HEK293 (cell line): Measurements from ENCODE around the gene GNG7.

ENCODE experiments used
- GFI1B ChIP-seq: fragments of 450-650 bp; formaldehyde crosslinking; IDR thresholded peaks from 2 replicates; pipeline ENCODE4 v1.5.1; 2016; ENCODE audit warnings: missing biosample characterization, missing genetic modification characterization
- KLF1 ChIP-seq: fragments of 450-650 bp; formaldehyde crosslinking; IDR thresholded peaks from 2 replicates; pipeline ENCODE4 v1.5.1; 2016; ENCODE audit warnings: missing biosample characterization, missing genetic modification characterization
- KLF7 ChIP-seq: fragments of 450-650 bp; formaldehyde crosslinking; IDR thresholded peaks from 2 replicates; pipeline ENCODE4 v1.5.1; 2016; ENCODE audit warnings: missing biosample characterization, missing genetic modification characterization, borderline replicate concordance
- PBX3 ChIP-seq: sonication (generic); formaldehyde crosslinking; IDR thresholded peaks from 2 replicates; pipeline ENCODE4 v1.8.1; 2022; ENCODE audit warnings: mild to moderate bottlenecking, moderate library complexity, missing genetic modification reagents
- SCRT1 ChIP-seq: fragments of 450-650 bp; formaldehyde crosslinking; IDR thresholded peaks from 2 replicates; pipeline ENCODE4 v1.5.1; 2016; ENCODE audit warnings: missing biosample characterization, missing genetic modification characterization, borderline replicate concordance
- YY1 ChIP-seq: fragments of 450-650 bp; formaldehyde crosslinking; IDR thresholded peaks from 2 replicates; pipeline ENCODE4 v1.5.1; 2018; ENCODE audit warnings: missing biosample characterization, missing genetic modification characterization
- ZBTB1 ChIP-seq: fragments of 450-650 bp; formaldehyde crosslinking; IDR thresholded peaks from 2 replicates; pipeline ENCODE4 v1.5.1; 2016; ENCODE audit warnings: missing biosample characterization, missing genetic modification characterization
- ZBTB44 ChIP-seq: fragments of 450-650 bp; IDR thresholded peaks from 2 replicates; pipeline ENCODE4 v1.5.1; 2018; ENCODE audit warnings: missing biosample characterization, mild to moderate bottlenecking, missing genetic modification characterization
- ZBTB8A ChIP-seq: fragments of 450-650 bp; formaldehyde crosslinking; IDR thresholded peaks from 2 replicates; pipeline ENCODE4 v1.5.1; 2016; ENCODE audit warnings: missing biosample characterization, missing genetic modification characterization
- ZFP3 ChIP-seq: fragments of 450-650 bp; formaldehyde crosslinking; IDR thresholded peaks from 2 replicates; pipeline ENCODE4 v1.5.1; 2016; ENCODE audit warnings: low read depth, missing biosample characterization, missing genetic modification characterization
- ZFP41 ChIP-seq: fragments of 450-650 bp; formaldehyde crosslinking; IDR thresholded peaks from 2 replicates; pipeline ENCODE4 v1.5.1; 2016; ENCODE audit warnings: missing biosample characterization, missing genetic modification characterization, borderline replicate concordance
- ZIC2 ChIP-seq: fragments of 450-650 bp; formaldehyde crosslinking; IDR thresholded peaks from 2 replicates; pipeline ENCODE4 v1.5.1; 2016; ENCODE audit warnings: missing biosample characterization, missing genetic modification characterization
- ZNF10 ChIP-seq: fragments of 450-650 bp; formaldehyde crosslinking; IDR thresholded peaks from 2 replicates; pipeline ENCODE4 v1.5.1; 2017; ENCODE audit warnings: missing biosample characterization, missing genetic modification characterization
- ZNF133 ChIP-seq: fragments of 450-650 bp; formaldehyde crosslinking; IDR thresholded peaks from 2 replicates; pipeline ENCODE4 v1.5.1; 2016; ENCODE audit warnings: missing biosample characterization, missing genetic modification characterization
- ZNF280C ChIP-seq: fragments of 450-650 bp; formaldehyde crosslinking; IDR thresholded peaks from 2 replicates; pipeline ENCODE4 v1.5.1; 2016; ENCODE audit warnings: missing biosample characterization, missing genetic modification characterization
- ZNF292 ChIP-seq: fragments of 450-650 bp; formaldehyde crosslinking; IDR thresholded peaks from 2 replicates; pipeline ENCODE4 v1.5.1; 2016; ENCODE audit warnings: low read depth, missing biosample characterization, missing genetic modification characterization, borderline replicate concordance
- ZNF324 ChIP-seq: fragments of 450-650 bp; formaldehyde crosslinking; IDR thresholded peaks from 2 replicates; pipeline ENCODE4 v1.5.1; 2016; ENCODE audit warnings: missing biosample characterization, missing genetic modification characterization
- ZNF335 ChIP-seq: fragments of 450-650 bp; formaldehyde crosslinking; conservative IDR thresholded peaks from 2 replicates; pipeline ENCODE4 v1.5.1; 2016; ENCODE audit warnings: missing biosample characterization, missing genetic modification characterization
- ZNF341 ChIP-seq: fragments of 450-650 bp; formaldehyde crosslinking; IDR thresholded peaks from 2 replicates; pipeline ENCODE4; 2016; ENCODE audit warnings: low read depth, missing biosample characterization, missing genetic modification characterization
- ZNF354C ChIP-seq: fragments of 450-650 bp; formaldehyde crosslinking; IDR thresholded peaks from 2 replicates; pipeline ENCODE4 v1.5.1; 2016; ENCODE audit warnings: missing biosample characterization, missing genetic modification characterization, low read depth, borderline replicate concordance
- ZNF416 ChIP-seq: fragments of 450-650 bp; formaldehyde crosslinking; IDR thresholded peaks from 2 replicates; pipeline ENCODE4 v1.5.1; 2016; ENCODE audit warnings: missing biosample characterization, missing genetic modification characterization
- ZNF449 ChIP-seq: fragments of 450-650 bp; formaldehyde crosslinking; IDR thresholded peaks from 2 replicates; pipeline ENCODE4 v1.5.1; 2017; ENCODE audit warnings: missing biosample characterization, mild to moderate bottlenecking, missing genetic modification characterization, moderate library complexity
- ZNF561 ChIP-seq: fragments of 450-650 bp; IDR thresholded peaks from 2 replicates; pipeline ENCODE4 v1.5.1; 2018; ENCODE audit warnings: missing biosample characterization, missing genetic modification characterization, borderline replicate concordance
- ZNF639 ChIP-seq: fragments of 450-650 bp; formaldehyde crosslinking; IDR thresholded peaks from 2 replicates; pipeline ENCODE4 v1.5.1; 2016; ENCODE audit warnings: missing biosample characterization, missing genetic modification characterization
- ZNF843 ChIP-seq: fragments of 450-650 bp; formaldehyde crosslinking; IDR thresholded peaks from 2 replicates; pipeline ENCODE4 v1.5.1; 2016; ENCODE audit warnings: missing biosample characterization, missing genetic modification characterization
- ZSCAN18 ChIP-seq: fragments of 450-650 bp; formaldehyde crosslinking; IDR thresholded peaks from 2 replicates; pipeline ENCODE4 v1.5.1; 2016; ENCODE audit warnings: missing biosample characterization, missing genetic modification characterization
- ZSCAN5A ChIP-seq: fragments of 450-650 bp; formaldehyde crosslinking; IDR thresholded peaks from 2 replicates; pipeline ENCODE4 v1.5.1; 2016; ENCODE audit warnings: missing biosample characterization, missing genetic modification characterization

The GNG7 gene

GRCh38 chr19:2624537-2625091 is 77.9 kb downstream of the GNG7 start (continued):
- no peak for TF ChIP-seq ZNF449 (tag by site-specific recombination)
- no peak for TF ChIP-seq ZSCAN5A (tag by site-specific recombination)
- TF ChIP-seq ZNF280C: no peak
- TF ChIP-seq ZNF843 (tag by site-specific recombination): no peak
- TF ChIP-seq ZNF133: no peak
- no peak for TF ChIP-seq ZNF416 (tag by site-specific recombination)
- TF ChIP-seq KLF7 (tag by site-specific recombination): no peak
- no peak for TF ChIP-seq ZNF354C (tag by site-specific recombination)
- TF ChIP-seq GFI1B (tag by site-specific recombination): no peak
- no peak for TF ChIP-seq ZFP41 (tag by site-specific recombination)
- TF ChIP-seq ZNF292 (tag by site-specific recombination): no peak
- peak; percentile 92 for TF ChIP-seq SCRT1 (tag by site-specific recombination)
- peak; percentile 74 for TF ChIP-seq ZIC2 (tag by site-specific recombination)
- TF ChIP-seq ZNF324: no peak
- TF ChIP-seq ZBTB44 (tag by site-specific recombination): no peak
- TF ChIP-seq PBX3 (CRISPR knock-in tag): no peak
- no peak for TF ChIP-seq ZNF10 (tag by site-specific recombination)
- TF ChIP-seq ZFP3: no peak
- TF ChIP-seq ZSCAN18 (tag by site-specific recombination): no peak
- no peak for TF ChIP-seq ZNF341 (tag by site-specific recombination)
- no peak for TF ChIP-seq ZBTB1 (tag by site-specific recombination)
- TF ChIP-seq YY1 (tag by site-specific recombination): no peak
- TF ChIP-seq ZBTB8A: peak; percentile 54; the same call in 1 of the 2 replicates
- TF ChIP-seq ZNF561 (tag by site-specific recombination): no peak
- TF ChIP-seq KLF1 (tag by site-specific recombination): no peak
- no peak for TF ChIP-seq ZNF639 (tag by site-specific recombination)
- TF ChIP-seq ZNF335: no peak
